ENCODE data around the gene UBXN6. TPM values are rescaled to one million over a fixed set of nuclear protein-coding genes. Genes with fewer than 3 reads are reported as not detected.

UBXN6 gene
- total and polyA plus RNA-seq, 2 of the 8 experiments (the other 6 are each of a cell fraction or from before 2014, with no cell fraction given) = 28.0 to 43.8 TPM

GRCh38 chr19:4409123-4409933 is 48.3 kb downstream of the UBXN6 start (continued):
- TF ChIP-seq RFX5 (IDR thresholded peaks at IDR 0.05; ENCODE audit: borderline replicate concordance, low read depth, low read length) (no peak), RXRA (IDR thresholded peaks at IDR 0.05; ENCODE audit: insufficient read depth, low read depth, low read length) (no peak), ZNF274 (IDR thresholded peaks at IDR 0.05; ENCODE audit: borderline replicate concordance, extremely low read depth, low read length) (no peak), SUZ12 (IDR thresholded peaks at IDR 0.05; ENCODE audit: low read length) (no peak), E2F6 (IDR thresholded peaks at IDR 0.05) (no peak), NANOG (IDR thresholded peaks at IDR 0.05; ENCODE audit: insufficient read depth, low read depth, low read length, poor library complexity, severe bottlenecking) (peak; percentile 95), SAP30 (IDR thresholded peaks at IDR 0.05; ENCODE audit: insufficient read depth, insufficient replicate concordance, low read length) (no peak), ATF3 (IDR thresholded peaks at IDR 0.05; ENCODE audit: insufficient read depth, low read depth, low read length) (no peak), SRF (IDR thresholded peaks at IDR 0.05; ENCODE audit: low read depth, low read length) (no peak), USF2 (IDR thresholded peaks at IDR 0.05; ENCODE audit: low read length) (no peak), CTCF (IDR thresholded peaks at IDR 0.05; ENCODE audit: control extremely low read depth in 1 of 3, insufficient read depth in 1 of 3, low read depth in 1 of 3, low read length in 3 of 3) (no peak), EZH2 (IDR thresholded peaks at IDR 0.05; ENCODE audit: low read depth, low read length, severe bottlenecking) (no peak), SP1 (IDR thresholded peaks at IDR 0.05; ENCODE audit: low read depth, low read length) (peak; percentile 86), EGR1 (IDR thresholded peaks at IDR 0.05; ENCODE audit: borderline replicate concordance, low read depth, low read length) (no peak), POLR2A (IDR thresholded peaks at IDR 0.05; ENCODE audit: control extremely low read depth in 1 of 2, low read depth in 2 of 2, low read length in 2 of 2) (peak; percentile 71 to 78)
